HG02973 (cell line): ENCODE data around the gene RASA2.

Experiments
- ATAC-seq: cut with Tn5 transposase; IDR thresholded peaks from one replicate; pipeline ENCODE4 v1.9.1; 2021; ENCODE audit warnings: moderate library complexity; ENCODE audit not compliant: unreplicated experiment

RASA2 gene

DNA sequence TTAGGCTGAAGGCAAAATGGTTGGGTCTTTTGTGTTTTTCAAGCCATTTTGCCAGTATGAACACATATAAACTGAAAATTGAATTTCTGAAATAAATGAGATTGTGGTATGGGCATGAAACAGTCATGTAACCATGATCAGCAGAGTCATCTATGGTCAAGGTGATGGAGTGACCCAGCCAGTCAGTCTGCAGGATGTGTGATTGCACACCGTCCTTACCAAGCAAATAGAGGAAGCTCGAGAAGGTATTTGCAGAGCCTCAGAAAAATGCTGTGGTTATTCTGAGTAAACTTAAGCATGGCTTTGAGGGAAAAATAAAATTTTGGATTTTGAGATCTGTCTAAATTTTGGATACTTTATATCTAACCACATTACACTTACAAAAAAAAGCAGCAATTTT is 155.4 kb downstream of the RASA2 start:
- ATAC-seq, result no peak

- no peak for ATAC-seq
These were observed 156.6 kb downstream of the RASA2 start for GRCh38 chr3:141643391-141643790.

DNA sequence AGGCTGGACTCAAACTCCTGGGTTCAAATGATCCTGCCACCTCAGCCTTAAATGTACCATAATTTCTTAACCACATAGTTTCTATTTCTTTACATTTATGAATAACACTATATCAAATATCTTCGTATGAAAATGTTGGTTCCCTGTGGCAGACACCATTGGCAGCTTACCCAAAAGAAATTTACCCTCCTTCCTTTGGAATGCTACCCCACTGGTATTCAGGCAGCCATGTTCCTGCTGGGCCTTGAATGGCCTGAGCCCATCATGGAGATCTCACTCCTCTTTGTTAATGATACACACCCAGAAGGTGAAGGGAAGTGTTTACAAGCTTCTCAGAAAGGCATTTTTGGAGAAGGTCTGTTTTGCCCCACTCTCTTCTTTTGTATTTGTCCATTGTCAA is 157.0 kb downstream of the RASA2 start:
- ATAC-seq, result no peak

GRCh38 chr3:141644931-141645330 is 158.1 kb downstream of the RASA2 start:
- ATAC-seq, result no peak

- ATAC-seq, result no peak
These were observed 160.1 kb downstream of the RASA2 start for GRCh38 chr3:141646760-141647561.

DNA sequence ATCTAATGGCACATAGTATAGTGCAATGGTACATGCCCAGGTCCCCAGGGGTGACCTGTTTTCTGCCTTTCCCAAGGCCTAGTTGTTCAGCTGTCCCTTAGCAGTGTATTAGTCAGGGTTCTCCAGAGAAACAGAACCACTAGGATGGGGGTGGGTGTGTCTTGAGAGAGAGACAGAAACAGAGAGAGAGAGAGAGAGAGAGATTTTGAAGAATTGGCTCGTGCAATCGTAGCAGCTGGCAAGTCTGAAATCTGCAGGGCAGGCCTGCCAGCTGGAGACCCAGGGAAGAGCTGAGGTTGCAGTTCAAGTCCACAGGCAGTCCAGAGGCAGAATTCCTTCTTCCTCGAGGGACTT is 160.7 kb downstream of the RASA2 start:
- no peak for ATAC-seq

DNA sequence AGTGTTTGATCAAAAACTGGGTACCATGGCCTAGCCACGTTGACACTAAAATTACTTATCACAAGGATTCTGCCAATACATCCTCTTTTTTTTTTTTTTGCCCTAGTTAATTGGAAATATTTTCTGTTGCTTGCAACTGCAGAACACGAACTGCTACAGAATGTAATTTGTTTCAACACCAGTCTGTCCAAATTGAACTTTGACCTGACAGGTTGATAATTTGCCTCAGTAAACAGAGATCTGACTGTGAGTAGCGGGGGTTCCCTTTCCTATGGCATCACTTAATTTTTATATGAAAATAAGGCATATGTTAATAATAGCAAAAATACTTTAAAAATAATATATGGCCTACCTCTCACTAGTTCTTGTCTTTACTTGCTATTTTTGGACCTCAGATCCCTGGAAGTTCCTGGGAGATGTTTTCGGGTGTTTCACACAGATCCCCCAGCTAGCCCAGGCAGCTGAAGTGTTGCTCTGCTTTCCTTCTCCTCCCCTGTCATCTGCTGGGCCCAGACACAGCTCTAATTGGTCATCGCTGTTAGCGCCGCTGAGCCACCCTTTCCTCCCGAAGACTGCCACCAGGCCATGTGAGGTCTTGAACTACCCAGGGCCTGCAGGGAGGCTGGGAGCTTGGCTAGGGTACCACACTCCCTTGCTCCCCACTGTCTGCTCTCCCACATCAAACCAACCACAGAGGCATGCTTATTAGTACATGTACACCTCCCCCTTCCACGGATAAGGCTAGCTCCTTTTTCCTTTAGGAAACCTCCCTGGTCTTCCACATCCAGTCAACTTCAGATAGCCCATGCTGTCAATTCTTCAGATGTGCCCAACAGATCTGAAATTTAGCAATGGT is 161.5 kb downstream of the RASA2 start:
- no peak for ATAC-seq

DNA sequence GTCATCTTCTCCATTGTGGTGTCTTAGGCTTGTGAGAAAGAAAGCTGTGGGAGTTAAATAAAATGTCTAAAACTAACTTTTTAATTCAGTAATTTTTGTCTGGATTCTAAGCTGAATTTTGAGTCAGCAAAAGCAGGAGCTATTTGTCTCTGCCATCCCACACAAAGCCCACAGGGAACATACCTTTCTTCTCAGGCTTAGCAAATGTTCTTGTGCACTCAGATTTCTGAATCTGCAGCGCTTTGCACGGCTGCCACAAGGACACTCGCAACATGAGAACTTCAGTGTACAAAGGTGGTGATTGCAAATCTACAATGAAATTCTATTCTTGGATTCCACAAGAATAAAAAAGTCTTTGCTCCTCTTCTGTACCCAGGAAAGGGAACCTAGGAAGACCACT is 163.0 kb downstream of the RASA2 start:
- no peak for ATAC-seq

GRCh38 chr3:141650783-141651182 is 164.0 kb downstream of the RASA2 start:
- no peak for ATAC-seq

- ATAC-seq, result no peak
These were observed 164.6 kb downstream of the RASA2 start for GRCh38 chr3:141651409-141651808.

- ATAC-seq, result no peak
These were observed 165.5 kb downstream of the RASA2 start for GRCh38 chr3:141652349-141652748.

DNA sequence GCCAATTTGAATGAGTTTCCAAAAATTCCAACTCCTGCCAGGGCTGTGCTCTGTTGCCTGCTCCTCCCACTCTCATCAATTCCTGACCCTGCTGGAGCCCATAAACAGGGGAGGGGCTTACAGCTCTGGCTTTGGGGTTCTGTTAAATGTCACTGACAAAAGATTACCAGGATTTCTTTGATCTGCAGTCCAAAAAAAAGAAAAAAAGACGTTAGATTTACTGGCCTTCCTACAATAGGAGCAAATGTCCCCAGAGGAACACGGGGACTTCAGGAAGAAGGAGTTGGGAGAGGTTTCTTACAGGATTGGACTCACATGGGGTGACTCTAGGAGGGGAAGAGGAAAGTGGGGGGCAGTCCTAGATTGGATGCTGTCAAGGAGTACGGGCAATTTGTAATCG is 167.0 kb downstream of the RASA2 start:
- ATAC-seq, result no peak

DNA sequence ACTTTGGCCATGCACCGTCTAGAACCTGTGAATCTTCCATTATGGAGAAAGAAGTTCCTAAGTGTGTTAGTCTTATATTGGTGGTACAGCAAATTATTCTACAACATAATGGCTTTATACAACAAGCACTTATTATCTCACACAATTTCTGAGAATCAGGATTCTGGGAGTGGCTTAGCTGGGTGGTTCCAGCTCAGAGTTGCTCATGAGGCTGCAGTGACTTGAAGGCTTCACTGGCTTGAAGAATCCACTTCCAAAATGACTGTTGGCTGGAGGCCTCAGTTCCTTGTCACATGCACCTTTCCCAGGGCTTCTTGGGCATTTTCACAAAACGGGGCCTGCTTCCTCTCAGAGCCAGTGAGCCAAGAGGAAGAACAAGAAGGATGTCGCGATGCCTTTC is 169.0 kb downstream of the RASA2 start:
- ATAC-seq, result no peak

DNA sequence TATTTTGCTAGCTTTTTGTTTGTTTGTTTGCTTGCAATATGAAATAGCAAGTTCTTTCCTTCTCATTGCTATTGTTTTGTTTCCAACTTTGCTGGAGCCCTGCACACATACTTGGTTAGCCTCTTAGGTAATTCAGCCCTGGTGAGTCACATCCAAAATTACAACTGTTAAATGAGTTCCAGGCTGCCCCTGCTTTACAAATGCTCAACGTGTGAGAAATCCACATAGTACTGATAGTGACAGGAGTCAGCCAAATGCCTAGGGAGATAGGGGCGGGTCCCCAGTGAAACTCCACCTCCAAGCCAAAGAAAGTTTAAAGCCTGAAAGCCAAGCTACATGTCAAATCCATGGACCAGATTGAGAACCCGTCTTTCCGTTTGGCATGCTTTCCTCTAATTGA is 169.9 kb downstream of the RASA2 start:
- ATAC-seq, result no peak

GRCh38 chr3:141657516-141657915 is 170.7 kb downstream of the RASA2 start:
- no peak for ATAC-seq

DNA sequence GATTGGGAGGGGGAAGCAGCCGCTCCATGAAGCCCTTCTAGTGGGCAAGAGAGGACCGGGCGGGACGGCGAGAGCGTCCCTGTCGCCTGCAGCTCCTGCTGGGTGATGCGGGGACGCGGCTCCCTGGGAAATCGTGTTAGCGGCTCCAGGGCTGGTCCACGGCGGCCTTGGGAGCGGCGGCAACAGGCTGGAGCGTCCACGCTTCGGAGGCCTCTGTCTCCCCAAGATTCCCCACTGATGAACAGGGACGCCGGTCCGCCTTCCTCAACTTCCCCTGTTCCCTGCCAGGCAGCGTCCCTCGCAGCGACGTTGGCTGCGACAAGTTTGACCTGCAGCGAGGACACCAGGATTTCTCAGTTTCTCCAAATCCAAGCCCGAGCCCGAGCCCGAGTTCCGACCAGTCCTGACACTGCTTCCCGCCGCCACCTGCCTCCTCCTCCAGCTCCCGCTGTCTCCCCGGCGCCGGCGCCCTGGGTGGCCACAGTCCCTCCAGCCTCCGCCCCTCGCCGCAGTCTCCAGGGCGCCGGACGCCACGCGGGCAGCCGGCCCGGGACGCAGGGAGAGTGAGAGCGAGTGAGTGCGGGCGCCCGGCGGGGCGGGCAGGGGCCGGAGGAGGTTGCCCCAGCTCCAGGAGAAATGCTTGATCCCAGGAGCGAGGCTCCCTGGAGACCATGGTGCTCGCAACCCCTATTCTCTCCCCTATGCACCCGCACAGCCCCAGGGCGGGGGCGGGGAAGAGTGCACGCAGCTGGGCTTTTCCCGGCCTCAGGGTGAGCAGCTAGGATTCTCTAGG is 173.2 kb downstream of the RASA2 start:
- ATAC-seq, result no peak

GRCh38 chr3:141660614-141660947 is 173.8 kb downstream of the RASA2 start:
- ATAC-seq, result no peak

GRCh38 chr3:141661229-141662196 is 174.7 kb downstream of the RASA2 start:
- no peak for ATAC-seq

- no peak for ATAC-seq
These were observed 177.2 kb downstream of the RASA2 start for GRCh38 chr3:141663993-141664392.
